HG03571 (cell line): ENCODE data around the gene AFDN.

ENCODE experiments used
- ATAC-seq: cut with Tn5 transposase; IDR thresholded peaks from one replicate; pipeline ENCODE4 v1.9.1; 2021; ENCODE audit not compliant: unreplicated experiment

The AFDN gene

DNA sequence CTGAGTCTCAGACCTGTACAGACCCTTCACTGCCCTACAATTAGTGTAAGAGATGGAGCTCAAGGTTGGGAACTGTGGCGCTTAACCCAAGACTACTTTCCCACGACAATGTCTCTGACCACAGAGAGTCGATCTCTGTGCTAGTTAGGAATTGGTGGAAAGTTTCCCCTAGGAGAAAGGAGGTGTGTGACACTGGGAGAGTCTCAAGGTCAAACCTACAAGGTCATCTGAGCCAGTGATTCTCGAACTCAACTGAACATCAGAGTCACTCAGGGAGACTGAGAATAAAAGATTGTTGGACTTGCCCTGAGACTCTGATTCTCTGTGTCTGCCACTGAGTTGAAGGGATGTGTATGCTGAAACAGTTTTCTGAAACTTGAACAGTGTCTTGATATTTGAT, 9.7 kb upstream of the AFDN start:
- no peak for ATAC-seq

GRCh38 chr6:167817729-167818128, 9.0 kb upstream of the AFDN start:
- no peak for ATAC-seq

DNA sequence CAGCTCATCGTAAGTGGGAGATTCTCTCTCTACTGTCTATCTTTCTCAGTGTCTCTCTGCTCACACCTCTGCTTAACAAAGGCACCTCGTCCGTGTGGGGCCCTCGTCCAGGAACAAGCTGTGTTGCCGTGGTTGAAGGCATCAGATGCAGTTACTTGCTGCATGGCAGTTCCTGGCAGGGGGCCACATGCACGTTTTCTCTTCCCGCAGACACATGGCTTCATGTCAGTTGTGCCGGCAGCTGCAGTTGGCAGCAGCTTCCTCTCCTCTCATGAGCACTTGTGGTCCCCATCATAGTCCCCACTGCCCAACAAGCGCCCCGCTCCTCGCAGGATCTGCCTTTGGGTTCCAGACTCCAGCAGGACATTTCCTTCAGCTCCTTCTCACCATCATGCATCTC, 7.1 kb upstream of the AFDN start:
- no peak for ATAC-seq

DNA sequence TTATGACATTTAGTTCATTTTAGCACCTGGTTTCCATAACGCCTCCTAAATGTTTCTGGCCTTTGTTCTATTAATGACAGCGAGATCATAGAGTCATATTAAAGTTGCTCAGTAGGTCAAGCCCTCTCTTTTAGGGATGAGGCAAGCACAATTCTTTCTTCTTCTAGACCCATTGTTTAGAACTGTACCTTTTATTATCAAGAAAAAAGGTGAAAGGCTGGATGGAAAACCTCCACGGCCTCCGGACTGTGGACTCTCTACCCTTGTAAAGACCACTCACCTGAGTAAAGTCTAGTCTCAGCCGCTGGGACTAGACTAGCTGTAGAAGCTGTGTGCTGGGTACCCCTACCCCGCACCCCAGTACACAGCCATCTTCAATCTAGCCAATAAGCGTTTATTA, 6.0 kb upstream of the AFDN start:
- no peak for ATAC-seq

DNA sequence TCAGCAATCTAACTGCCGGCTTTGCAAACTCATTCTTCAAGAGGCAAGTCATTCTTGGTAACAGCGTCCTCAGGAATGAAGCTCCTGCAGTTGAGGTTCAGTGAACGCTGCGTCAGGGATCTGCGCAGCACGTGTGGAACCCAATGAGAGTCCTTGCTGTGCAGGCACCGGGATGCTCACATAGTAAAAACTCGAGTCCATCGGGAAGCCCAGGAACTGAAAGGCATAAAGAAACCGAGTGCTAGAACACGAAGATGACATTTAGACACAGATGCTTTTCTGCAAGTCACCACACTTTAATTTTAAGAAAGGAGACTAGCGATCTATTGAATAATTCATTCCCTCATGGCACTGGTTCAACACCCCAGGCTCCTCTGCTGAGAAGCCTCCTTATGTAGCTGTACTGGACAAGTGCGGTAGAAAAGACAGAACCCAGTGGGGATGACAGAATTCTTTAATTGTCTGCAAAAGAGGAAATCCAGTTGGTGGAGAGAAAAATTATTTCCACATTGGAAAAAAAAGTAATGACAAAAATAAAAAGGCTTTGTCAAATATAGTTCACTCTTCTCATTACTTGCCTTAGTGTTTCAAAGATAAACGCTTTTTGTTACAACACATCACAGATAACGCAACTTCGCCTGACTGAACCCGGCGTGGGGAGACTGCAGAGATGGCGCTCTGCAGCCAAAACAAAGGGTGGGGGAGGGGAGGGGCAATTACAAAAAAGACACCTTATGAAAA, 1.9 kb upstream of the AFDN start:
- ATAC-seq, result no peak

GRCh38 chr6:167825332-167826229, 1.1 kb upstream of the AFDN start:
- ATAC-seq, result no peak

DNA sequence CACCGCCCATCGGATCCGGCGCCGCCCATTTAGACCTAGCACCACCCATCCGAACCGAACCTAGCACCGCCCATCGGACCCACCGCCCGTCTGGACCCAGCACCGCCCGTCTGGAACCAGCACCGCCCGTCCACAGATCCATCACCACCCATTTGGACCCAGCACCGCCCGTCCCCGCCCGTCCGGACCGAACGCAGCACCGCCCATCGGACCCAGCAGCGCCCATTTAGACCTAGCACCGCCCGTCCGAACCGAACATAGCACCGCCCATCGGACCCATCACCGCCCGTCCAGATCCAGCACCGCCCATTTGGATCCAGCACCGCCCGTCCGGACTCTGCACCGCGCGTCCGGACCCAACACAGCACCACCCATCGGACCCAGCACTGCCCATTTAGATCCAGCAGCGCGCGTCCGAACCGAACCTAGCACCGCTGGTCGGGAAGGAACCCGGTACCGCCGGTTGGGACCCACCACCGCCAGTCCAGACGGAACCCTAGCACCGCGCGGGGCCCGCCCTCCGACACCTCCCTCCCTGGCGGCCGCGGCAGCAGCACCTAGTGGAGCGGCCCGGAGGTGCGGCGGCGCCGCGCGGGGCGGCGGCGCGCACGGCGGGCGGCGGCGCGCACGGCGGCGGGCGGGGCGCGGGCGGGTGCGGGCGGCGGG, 348 bp upstream of the AFDN start:
- ATAC-seq, result peak; percentile 71

DNA sequence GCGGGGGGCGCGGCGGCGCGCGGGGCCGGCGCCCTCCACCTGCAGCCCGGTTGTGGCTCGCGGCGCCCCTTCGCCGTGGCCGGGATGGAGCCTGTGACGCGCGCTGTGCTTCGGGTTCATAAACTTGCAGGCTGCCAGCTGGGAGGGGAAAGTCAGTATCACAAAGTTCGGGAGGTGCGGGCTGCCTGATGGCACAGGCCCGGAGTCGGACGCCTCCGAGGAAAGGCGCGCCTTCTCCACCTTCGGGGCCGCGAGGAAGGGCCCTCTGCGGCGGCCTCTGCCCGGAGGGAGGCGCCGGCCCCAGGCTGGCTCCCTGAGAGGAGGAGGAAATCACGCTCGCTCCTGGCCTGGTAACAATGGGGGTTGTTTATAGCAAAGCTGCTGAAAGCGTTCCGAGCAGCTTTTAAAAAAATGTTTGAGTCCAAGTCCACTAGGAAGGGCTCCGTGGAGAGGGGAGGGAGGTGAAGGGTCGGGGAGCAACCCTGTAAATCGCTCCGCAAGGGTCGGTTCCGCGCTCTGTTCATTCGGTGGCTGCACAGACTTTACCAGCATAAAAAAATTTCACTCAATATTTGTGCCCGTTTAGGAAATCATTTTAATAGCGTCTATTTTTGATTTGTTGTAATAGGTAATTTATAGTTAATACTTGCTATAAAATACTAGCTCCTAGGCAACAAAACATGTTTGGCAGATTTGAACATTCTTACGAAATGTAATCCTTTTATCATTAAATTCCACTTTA, 1.0 kb downstream of the AFDN start:
- peak; percentile 33 for ATAC-seq

DNA sequence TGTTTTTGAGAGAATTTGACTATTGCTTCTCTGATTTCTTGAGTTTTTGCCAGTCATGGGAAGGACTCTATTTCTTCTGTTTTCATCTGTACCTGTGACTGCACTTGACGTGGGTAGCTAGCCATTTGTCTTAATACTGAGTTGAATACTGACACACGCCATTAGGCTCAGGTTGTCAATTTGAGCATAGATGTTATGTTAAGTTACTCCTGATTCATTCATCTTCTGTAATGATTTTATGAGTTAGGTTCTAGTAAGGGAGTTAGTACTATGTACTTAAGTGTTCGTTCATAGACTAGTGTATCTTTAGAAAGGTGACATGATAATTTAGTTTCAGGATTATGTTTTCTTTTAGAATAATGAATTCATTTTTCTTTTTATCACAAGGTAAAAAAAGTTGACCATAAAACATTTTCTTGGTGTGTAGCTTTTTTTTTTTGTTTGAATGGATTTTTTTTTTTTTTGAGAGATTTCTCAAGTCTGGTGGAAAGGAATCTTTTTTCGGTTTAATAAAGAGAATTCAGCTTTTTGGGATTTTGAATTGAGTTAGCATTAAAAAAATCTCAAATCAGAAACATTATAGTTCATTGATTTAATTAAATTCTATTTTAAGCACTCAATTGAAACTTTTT, 1.7 kb downstream of the AFDN start:
- no peak for ATAC-seq

- no peak for ATAC-seq
Observed at GRCh38 chr6:167829513-167829912, 2.8 kb downstream of the AFDN start.

DNA sequence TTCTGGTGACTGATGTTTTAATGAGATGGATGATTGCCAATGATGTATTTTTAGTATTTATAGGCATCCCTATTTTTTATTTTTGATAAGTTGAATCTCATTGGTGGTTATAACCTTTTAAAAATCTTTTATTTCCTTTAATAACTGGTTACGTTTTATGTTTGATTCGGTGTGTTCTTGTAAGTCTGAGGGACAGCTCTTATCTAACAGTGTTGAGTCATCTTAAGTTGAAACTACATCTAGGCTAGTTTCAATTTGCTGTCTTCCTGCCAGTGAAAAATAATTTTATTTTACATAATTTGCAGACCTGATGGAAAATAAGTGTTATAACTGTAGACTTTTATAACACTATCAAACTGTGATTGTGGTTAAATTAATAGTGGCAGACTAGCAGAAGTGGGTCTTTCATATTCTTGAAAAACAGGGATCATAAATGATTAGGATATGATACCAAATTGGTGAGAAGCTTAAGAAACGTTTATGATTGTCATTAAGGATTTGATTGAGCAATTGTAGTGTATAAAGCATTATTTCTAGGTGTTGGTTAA, 4.6 kb downstream of the AFDN start:
- ATAC-seq, result no peak

- ATAC-seq, result peak; percentile 55
Observed at GRCh38 chr6:167832497-167833395, 6.0 kb downstream of the AFDN start.

DNA sequence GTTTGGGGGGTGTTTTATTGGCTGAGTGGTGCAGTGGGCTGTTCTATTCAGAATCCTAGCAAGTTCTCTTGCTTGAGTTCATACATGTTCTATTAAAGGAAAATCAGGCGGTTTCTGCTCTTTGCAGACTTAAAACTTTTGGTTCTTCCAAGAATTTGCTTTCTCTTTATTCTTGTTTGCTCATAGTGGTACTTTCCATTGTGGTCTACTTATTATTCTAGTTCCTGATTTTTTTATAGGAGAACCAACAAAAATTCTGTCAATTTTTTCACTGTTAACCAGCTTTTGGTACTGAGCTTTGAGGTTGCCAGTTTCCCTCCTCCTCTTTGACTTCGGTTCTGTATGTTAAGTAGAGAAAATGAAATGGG, 6.7 kb downstream of the AFDN start:
- peak; percentile 14 for ATAC-seq

- no peak for ATAC-seq
Observed at GRCh38 chr6:167835260-167835659, 8.5 kb downstream of the AFDN start.

GRCh38 chr6:167836721-167837120, 10.0 kb downstream of the AFDN start:
- no peak for ATAC-seq

DNA sequence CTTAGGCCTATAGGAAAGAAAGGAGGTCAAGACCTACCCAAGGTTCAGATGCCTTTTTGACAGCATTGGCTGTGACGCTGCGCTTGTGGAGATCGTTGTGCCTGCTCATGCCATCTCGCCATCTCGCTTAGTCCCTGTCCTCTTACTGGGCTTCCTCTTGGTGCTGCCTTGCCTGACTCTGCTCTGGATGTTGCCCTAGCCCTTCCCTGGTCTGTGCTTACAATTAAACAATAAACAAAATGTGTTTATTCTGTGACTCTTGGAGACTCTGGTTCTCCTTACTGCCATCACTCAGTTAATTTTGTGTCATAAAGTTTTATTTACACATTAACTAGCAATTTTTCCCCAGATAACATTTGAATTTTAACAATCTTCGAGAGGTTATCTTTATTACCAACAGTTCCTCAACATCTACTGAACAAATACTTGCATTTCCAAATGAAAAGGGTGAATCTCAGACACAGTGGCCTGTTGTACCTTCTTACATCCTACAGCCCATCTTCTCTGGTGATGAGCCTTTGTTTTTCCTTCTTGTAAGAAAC, 11.6 kb downstream of the AFDN start:
- ATAC-seq, result no peak

- ATAC-seq, result no peak
Observed at GRCh38 chr6:167839343-167839742, 12.6 kb downstream of the AFDN start.

DNA sequence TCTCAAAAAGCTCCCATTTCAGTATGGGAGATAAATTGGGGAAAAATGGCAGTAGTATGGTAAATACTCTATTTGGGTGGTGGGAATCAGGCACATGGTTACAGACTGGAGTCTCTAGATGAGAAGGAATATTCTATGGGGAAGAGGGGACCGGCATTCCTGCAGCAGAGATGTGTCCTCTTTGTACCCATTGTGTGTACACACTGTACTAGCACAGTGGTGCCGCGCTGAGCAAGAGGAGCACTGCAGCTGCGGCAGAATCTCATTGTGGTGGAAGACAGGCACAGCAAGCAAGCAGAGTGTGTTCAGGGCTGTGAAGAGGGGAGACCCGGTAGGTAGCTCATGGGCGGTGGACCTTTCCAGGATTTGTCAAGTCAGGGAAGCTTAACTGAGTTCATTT, 13.0 kb downstream of the AFDN start:
- ATAC-seq, result no peak

DNA sequence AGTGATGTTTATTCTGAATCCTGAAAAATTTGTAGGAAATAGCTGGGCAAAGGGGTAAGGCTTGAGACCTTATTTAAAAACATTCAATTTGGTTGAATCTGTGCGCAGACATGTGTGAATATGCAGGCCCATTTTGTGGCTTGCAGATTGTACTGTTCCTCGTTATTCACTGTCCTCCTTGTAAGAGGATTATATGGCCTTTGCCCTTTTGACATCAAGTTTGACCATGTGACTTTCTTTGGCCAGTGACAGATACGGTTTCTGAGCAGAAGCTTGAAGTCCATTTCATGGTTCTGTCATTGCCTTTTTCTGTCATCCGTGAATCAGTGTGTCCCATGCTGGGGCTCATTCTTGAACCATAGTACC, 13.4 kb downstream of the AFDN start:
- no peak for ATAC-seq
